ENCODE results near the gene TPSB2.

- TF ChIP-seq MTA2 (IDR thresholded peaks at IDR 0.05; ENCODE audit: low read depth) (no peak), GABPA (tag; conservative IDR thresholded peaks at IDR 0.05; ENCODE audit: low read depth) (no peak), CTCF (IDR thresholded peaks at IDR 0.05 in 2 of 3, conservative IDR thresholded peaks at IDR 0.05 in 1 of 3; ENCODE audit: insufficient read depth in 2 of 3, low read depth in 1 of 3, low read length in 3 of 3) (no peak), MEF2D (tag; conservative IDR thresholded peaks at IDR 0.05; ENCODE audit: low read depth) (no peak), BHLHE40 (IDR thresholded peaks at IDR 0.05; ENCODE audit: low read length) (no peak)
- TF ChIP-seq, protein P1, sequence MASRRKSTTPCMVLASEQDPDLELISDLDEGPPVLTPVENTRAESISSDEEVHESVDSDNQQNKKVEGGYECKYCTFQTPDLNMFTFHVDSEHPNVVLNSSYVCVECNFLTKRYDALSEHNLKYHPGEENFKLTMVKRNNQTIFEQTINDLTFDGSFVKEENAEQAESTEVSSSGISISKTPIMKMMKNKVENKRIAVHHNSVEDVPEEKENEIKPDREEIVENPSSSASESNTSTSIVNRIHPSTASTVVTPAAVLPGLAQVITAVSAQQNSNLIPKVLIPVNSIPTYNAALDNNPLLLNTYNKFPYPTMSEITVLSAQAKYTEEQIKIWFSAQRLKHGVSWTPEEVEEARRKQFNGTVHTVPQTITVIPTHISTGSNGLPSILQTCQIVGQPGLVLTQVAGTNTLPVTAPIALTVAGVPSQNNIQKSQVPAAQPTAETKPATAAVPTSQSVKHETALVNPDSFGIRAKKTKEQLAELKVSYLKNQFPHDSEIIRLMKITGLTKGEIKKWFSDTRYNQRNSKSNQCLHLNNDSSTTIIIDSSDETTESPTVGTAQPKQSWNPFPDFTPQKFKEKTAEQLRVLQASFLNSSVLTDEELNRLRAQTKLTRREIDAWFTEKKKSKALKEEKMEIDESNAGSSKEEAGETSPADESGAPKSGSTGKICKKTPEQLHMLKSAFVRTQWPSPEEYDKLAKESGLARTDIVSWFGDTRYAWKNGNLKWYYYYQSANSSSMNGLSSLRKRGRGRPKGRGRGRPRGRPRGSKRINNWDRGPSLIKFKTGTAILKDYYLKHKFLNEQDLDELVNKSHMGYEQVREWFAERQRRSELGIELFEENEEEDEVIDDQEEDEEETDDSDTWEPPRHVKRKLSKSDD (conservative IDR thresholded peaks at IDR 0.05; ENCODE audit: low read length) = no peak
- TF ChIP-seq, protein P2, sequence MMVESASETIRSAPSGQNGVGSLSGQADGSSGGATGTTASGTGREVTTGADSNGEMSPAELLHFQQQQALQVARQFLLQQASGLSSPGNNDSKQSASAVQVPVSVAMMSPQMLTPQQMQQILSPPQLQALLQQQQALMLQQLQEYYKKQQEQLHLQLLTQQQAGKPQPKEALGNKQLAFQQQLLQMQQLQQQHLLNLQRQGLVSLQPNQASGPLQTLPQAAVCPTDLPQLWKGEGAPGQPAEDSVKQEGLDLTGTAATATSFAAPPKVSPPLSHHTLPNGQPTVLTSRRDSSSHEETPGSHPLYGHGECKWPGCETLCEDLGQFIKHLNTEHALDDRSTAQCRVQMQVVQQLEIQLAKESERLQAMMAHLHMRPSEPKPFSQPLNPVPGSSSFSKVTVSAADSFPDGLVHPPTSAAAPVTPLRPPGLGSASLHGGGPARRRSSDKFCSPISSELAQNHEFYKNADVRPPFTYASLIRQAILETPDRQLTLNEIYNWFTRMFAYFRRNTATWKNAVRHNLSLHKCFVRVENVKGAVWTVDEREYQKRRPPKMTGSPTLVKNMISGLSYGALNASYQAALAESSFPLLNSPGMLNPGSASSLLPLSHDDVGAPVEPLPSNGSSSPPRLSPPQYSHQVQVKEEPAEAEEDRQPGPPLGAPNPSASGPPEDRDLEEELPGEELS (CRISPR knock-in tag; IDR thresholded peaks at IDR 0.05; ENCODE audit: borderline replicate concordance) = no peak
- TF ChIP-seq, protein P3, sequence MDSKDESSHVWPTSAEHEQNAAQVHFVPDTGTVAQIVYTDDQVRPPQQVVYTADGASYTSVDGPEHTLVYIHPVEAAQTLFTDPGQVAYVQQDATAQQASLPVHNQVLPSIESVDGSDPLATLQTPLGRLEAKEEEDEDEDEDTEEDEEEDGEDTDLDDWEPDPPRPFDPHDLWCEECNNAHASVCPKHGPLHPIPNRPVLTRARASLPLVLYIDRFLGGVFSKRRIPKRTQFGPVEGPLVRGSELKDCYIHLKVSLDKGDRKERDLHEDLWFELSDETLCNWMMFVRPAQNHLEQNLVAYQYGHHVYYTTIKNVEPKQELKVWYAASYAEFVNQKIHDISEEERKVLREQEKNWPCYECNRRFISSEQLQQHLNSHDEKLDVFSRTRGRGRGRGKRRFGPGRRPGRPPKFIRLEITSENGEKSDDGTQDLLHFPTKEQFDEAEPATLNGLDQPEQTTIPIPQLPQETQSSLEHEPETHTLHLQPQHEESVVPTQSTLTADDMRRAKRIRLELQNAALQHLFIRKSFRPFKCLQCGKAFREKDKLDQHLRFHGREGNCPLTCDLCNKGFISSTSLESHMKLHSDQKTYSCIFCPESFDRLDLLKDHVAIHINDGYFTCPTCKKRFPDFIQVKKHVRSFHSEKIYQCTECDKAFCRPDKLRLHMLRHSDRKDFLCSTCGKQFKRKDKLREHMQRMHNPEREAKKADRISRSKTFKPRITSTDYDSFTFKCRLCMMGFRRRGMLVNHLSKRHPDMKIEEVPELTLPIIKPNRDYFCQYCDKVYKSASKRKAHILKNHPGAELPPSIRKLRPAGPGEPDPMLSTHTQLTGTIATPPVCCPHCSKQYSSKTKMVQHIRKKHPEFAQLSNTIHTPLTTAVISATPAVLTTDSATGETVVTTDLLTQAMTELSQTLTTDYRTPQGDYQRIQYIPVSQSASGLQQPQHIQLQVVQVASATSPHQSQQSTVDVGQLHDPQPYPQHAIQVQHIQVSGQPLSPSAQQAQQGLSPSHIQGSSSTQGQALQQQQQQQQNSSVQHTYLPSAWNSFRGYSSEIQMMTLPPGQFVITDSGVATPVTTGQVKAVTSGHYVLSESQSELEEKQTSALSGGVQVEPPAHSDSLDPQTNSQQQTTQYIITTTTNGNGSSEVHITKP (IDR thresholded peaks at IDR 0.05; ENCODE audit: partially characterized antibody) = no peak
- TF ChIP-seq, protein P4, sequence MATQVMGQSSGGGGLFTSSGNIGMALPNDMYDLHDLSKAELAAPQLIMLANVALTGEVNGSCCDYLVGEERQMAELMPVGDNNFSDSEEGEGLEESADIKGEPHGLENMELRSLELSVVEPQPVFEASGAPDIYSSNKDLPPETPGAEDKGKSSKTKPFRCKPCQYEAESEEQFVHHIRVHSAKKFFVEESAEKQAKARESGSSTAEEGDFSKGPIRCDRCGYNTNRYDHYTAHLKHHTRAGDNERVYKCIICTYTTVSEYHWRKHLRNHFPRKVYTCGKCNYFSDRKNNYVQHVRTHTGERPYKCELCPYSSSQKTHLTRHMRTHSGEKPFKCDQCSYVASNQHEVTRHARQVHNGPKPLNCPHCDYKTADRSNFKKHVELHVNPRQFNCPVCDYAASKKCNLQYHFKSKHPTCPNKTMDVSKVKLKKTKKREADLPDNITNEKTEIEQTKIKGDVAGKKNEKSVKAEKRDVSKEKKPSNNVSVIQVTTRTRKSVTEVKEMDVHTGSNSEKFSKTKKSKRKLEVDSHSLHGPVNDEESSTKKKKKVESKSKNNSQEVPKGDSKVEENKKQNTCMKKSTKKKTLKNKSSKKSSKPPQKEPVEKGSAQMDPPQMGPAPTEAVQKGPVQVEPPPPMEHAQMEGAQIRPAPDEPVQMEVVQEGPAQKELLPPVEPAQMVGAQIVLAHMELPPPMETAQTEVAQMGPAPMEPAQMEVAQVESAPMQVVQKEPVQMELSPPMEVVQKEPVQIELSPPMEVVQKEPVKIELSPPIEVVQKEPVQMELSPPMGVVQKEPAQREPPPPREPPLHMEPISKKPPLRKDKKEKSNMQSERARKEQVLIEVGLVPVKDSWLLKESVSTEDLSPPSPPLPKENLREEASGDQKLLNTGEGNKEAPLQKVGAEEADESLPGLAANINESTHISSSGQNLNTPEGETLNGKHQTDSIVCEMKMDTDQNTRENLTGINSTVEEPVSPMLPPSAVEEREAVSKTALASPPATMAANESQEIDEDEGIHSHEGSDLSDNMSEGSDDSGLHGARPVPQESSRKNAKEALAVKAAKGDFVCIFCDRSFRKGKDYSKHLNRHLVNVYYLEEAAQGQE (IDR thresholded peaks at IDR 0.05; ENCODE audit: borderline replicate concordance) = no peak
- TF ChIP-seq, protein P4 (CRISPR knock-in tag; IDR thresholded peaks at IDR 0.05; ENCODE audit: low read depth) = no peak
Measured at GRCh38 chr16:1210461-1210860, 19.5 kb downstream of the TPSB2 start.

Data from K562 (cell line).